Sciatic nerve (tissue), 2 donors: ENCODE data around the gene KRTAP9-4. TPM values are rescaled to one million over a fixed set of nuclear protein-coding genes. Genes with fewer than 3 reads are reported as not detected.
"Not testable (repeated sequence)": the region's sequence is repeated elsewhere in the genome, so short reads cannot be mapped to it uniquely, and the experiment has no call there.

Experiments
- ATAC-seq: fragments of 200-7000 bp; cut with Tn5 transposase; one replicate; pipeline ENCODE4 v1.9.1; 2020; ENCODE audit warnings: mild to moderate bottlenecking, moderate library complexity
- DNase-seq: peaks from one replicate; pipeline ENCODE4 v3.0.0-alpha.2; 2020; ENCODE audit warnings: low spot score
- intact Hi-C: fragments of 100-400 bp; cut with DNase I; formaldehyde crosslinking; loops from one replicate; pipeline ENCODE4 v1.14.2; 2022
- total RNA-seq: library from RNA; stranded (reverse); fragmentation: NEBNext Ultra II Directional; extraction: Animal tissue kit (Norgen Biotek cat#: 25700); gene quantifications from one replicate; pipeline ENCODE4 v1.2.1, GENCODE V29; 2021
- donor health status: DM: no; HTN: no; CAD: no.
- donor health status: DM: no; HTN: no; CAD: no.

The KRTAP9-4 gene
- total RNA-seq, 1 donor from 2014 or later, result not detected

- DNase-seq, result no peak
These were observed 8.9 kb downstream of the KRTAP9-4 start for GRCh38 chr17:41258406-41258805.

GRCh38 chr17:41263212-41263611, 13.7 kb downstream of the KRTAP9-4 start:
- intact Hi-C loops, result no loop called here
- ATAC-seq (no peak), DNase-seq (no peak)

More at GRCh38 chr17:41258406-41258805, 8.9 kb downstream of the KRTAP9-4 start:
- no peak for ATAC-seq
- intact Hi-C loops, result no loop called here

- intact Hi-C loops, result no loop called here
- DNase-seq (no peak), ATAC-seq (no peak)
These were observed 15.1 kb downstream of the KRTAP9-4 start for GRCh38 chr17:41264599-41264998.

- intact Hi-C loops, result no loop called here
- DNase-seq (no peak), ATAC-seq (no peak)
These were observed 15.6 kb downstream of the KRTAP9-4 start, which contains the start of gene KRTAP9-6 for GRCh38 chr17:41265078-41265477. Gene KRTAP9-6, plus strand, starts transcription at chr17:41265378. Its CDS starts 0 bp downstream, at chr17:41265378.

- ATAC-seq, result no peak
These were observed 18.2 kb downstream of the KRTAP9-4 start for GRCh38 chr17:41267711-41268110.

GRCh38 chr17:41271323-41271722, 21.8 kb downstream of the KRTAP9-4 start:
- DNase-seq, ATAC-seq, intact Hi-C loops: not testable (repeated sequence)

More at GRCh38 chr17:41267711-41268110, 18.2 kb downstream of the KRTAP9-4 start:
- no peak for DNase-seq
- intact Hi-C loops, result no loop called here

GRCh38 chr17:41271858-41272257, 22.4 kb downstream of the KRTAP9-4 start:
- DNase-seq (no peak), ATAC-seq (no peak)
- intact Hi-C loops, result no loop called here

- ATAC-seq, intact Hi-C loops, DNase-seq: not testable (repeated sequence)
These were observed 26.2 kb downstream of the KRTAP9-4 start, which contains the start of gene KRTAP9-7 for GRCh38 chr17:41275648-41276190. Gene KRTAP9-7, plus strand, starts transcription at chr17:41275698. Its CDS starts 0 bp downstream, at chr17:41275698.

- intact Hi-C loops, result no loop called here
- no peak for ATAC-seq
- no peak for DNase-seq
These were observed 28.9 kb downstream of the KRTAP9-4 start for GRCh38 chr17:41278176-41278955.

- intact Hi-C loops, result no loop called here
- no peak for DNase-seq
- ATAC-seq, result no peak
These were observed 34.6 kb downstream of the KRTAP9-4 start for GRCh38 chr17:41284043-41284442.

- intact Hi-C loops, result no loop called here
- DNase-seq (no peak), ATAC-seq (no peak)
These were observed 35.1 kb downstream of the KRTAP9-4 start for GRCh38 chr17:41284546-41284945.

- ATAC-seq, result no peak
- intact Hi-C loops, result no loop called here
- no peak for DNase-seq
These were observed 37.6 kb downstream of the KRTAP9-4 start for GRCh38 chr17:41287050-41287449.

- DNase-seq (no peak), ATAC-seq (no peak)
- intact Hi-C loops, result no loop called here
These were observed 44.5 kb downstream of the KRTAP9-4 start for GRCh38 chr17:41294016-41294415.

- intact Hi-C loops, result no loop called here
- ATAC-seq (no peak), DNase-seq (no peak)
These were observed 47.4 kb downstream of the KRTAP9-4 start for GRCh38 chr17:41296846-41297245.

GRCh38 chr17:41298458-41299135, 49.1 kb downstream of the KRTAP9-4 start:
- intact Hi-C loops, result no loop called here
- DNase-seq (no peak), ATAC-seq (no peak)

Other genes starting within 250 kb of the KRTAP9-4 start
- gene KRTAP3-2, start 249.8 kb upstream of the KRTAP9-4 start, total RNA-seq, result not detected
- not detected for gene KRTAP3-1, start 240.6 kb upstream of the KRTAP9-4 start, total RNA-seq
- gene KRTAP1-5, start 222.5 kb upstream of the KRTAP9-4 start, total RNA-seq, result not detected
- not detected for gene KRTAP1-4, start 219.5 kb upstream of the KRTAP9-4 start, total RNA-seq
- gene KRTAP1-3, start 214.8 kb upstream of the KRTAP9-4 start, total RNA-seq, result not detected
- not detected for gene KRTAP1-1, start 208.2 kb upstream of the KRTAP9-4 start, total RNA-seq
- gene KRTAP2-1, start 202.4 kb upstream of the KRTAP9-4 start, total RNA-seq, result not detected
- not detected for gene KRTAP2-2, start 194.5 kb upstream of the KRTAP9-4 start, total RNA-seq
- not detected for gene KRTAP2-3, start 189.6 kb upstream of the KRTAP9-4 start, total RNA-seq
- not detected for gene KRTAP2-4, start 183.8 kb upstream of the KRTAP9-4 start, total RNA-seq
- gene KRTAP4-7, start 165.5 kb upstream of the KRTAP9-4 start, total RNA-seq, result not detected
- not detected for gene KRTAP4-8, start 151.5 kb upstream of the KRTAP9-4 start, total RNA-seq
- not detected for gene KRTAP4-16, start 147.5 kb upstream of the KRTAP9-4 start, total RNA-seq
- gene KRTAP4-9, start 144.3 kb upstream of the KRTAP9-4 start, total RNA-seq, result not detected
- gene KRTAP4-11, start 131.3 kb upstream of the KRTAP9-4 start, total RNA-seq, result not detected
- not detected for gene KRTAP4-12, start 125.5 kb upstream of the KRTAP9-4 start, total RNA-seq
- gene KRTAP4-6, start 109.1 kb upstream of the KRTAP9-4 start, total RNA-seq, result not detected
- not detected for gene KRTAP4-5, start 99.9 kb upstream of the KRTAP9-4 start, total RNA-seq
- not detected for gene KRTAP4-4, start 88.9 kb upstream of the KRTAP9-4 start, total RNA-seq
- not detected for gene KRTAP4-3, start 81.5 kb upstream of the KRTAP9-4 start, total RNA-seq
- not detected for gene KRTAP4-2, start 71.5 kb upstream of the KRTAP9-4 start, total RNA-seq
- gene KRTAP4-1, start 64.8 kb upstream of the KRTAP9-4 start, total RNA-seq, result not detected
- gene KRTAP9-1, start 59.8 kb upstream of the KRTAP9-4 start, total RNA-seq, result not detected
- gene KRTAP9-2, start 23.0 kb upstream of the KRTAP9-4 start, total RNA-seq, result not detected
- not detected for gene KRTAP9-3, start 17.2 kb upstream of the KRTAP9-4 start, total RNA-seq
- not detected for gene KRTAP9-8, start 11.7 kb upstream of the KRTAP9-4 start, total RNA-seq
- not detected for gene KRTAP9-9, start 5.7 kb downstream of the KRTAP9-4 start, total RNA-seq
- gene KRTAP9-6, start 15.7 kb downstream of the KRTAP9-4 start, total RNA-seq, result not detected
- gene KRTAP9-7, start 26.0 kb downstream of the KRTAP9-4 start, total RNA-seq, result not detected
- not detected for gene KRTAP29-1, start 53.2 kb downstream of the KRTAP9-4 start, total RNA-seq
- not detected for gene KRTAP16-1, start 59.6 kb downstream of the KRTAP9-4 start, total RNA-seq
- not detected for gene KRTAP17-1, start 66.0 kb downstream of the KRTAP9-4 start, total RNA-seq
- gene KRT33A, start 101.1 kb downstream of the KRTAP9-4 start, total RNA-seq, result not detected
- not detected for gene KRT33B, start 120.1 kb downstream of the KRTAP9-4 start, total RNA-seq
- not detected for gene KRT34, start 132.6 kb downstream of the KRTAP9-4 start, total RNA-seq
- not detected for gene KRT31, start 147.9 kb downstream of the KRTAP9-4 start, total RNA-seq
- not detected for gene KRT37, start 174.9 kb downstream of the KRTAP9-4 start, total RNA-seq
- not detected for gene KRT38, start 191.3 kb downstream of the KRTAP9-4 start, total RNA-seq
- 0.67 TPM for gene KRT32, start 217.7 kb downstream of the KRTAP9-4 start, total RNA-seq
- gene KRT35, start 231.5 kb downstream of the KRTAP9-4 start, total RNA-seq, result 0.18 TPM
- gene KRT36, start 240.2 kb downstream of the KRTAP9-4 start, total RNA-seq, result not detected